Middle frontal gyrus (tissue), 1 donor: Measurements from ENCODE around the gene PPFIA2.
"Not testable (repeated sequence)": the region's sequence is repeated elsewhere in the genome, so short reads cannot be mapped to it uniquely, and the experiment has no call there.

Source experiments
- DNase-seq: peaks from one replicate; pipeline ENCODE4 v3.0.0-alpha.2; 2015; ENCODE audit warnings: low spot score; ENCODE audit errors: extremely low spot score

Gene PPFIA2

GRCh38 chr12:81670759-81671158, 88.4 kb downstream of the PPFIA2 start:
- DNase-seq, result no peak

GRCh38 chr12:81668475-81668874, 90.7 kb downstream of the PPFIA2 start:
- no peak for DNase-seq

- not testable (repeated sequence) for DNase-seq
These were observed 99.8 kb downstream of the PPFIA2 start for GRCh38 chr12:81659310-81659709.

- DNase-seq, result no peak
These were observed 114.6 kb downstream of the PPFIA2 start for GRCh38 chr12:81644503-81644902.

DNA sequence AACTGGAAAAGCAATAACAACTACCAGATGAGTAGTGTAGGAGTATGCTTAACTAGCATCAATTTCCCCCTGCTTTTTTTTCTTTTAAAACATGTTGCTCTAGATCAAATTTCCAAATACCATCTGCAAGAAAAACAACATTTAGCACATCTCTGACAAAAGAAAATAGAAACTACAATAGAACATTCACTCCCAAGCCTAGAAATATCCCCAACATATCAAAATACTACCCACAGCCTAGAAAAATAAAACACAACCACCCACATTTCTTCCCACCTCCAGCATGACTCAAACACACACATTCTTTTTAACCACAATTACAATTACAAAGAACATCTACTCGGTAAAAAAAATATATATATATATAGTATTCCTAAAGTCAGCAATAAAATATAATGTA, 120.0 kb downstream of the PPFIA2 start:
- peak; percentile 18 for DNase-seq

GRCh38 chr12:81633127-81633526, 126.0 kb downstream of the PPFIA2 start:
- DNase-seq, result no peak

- peak; percentile 63 for DNase-seq
These were observed 131.6 kb downstream of the PPFIA2 start for GRCh38 chr12:81627336-81628189.

DNA sequence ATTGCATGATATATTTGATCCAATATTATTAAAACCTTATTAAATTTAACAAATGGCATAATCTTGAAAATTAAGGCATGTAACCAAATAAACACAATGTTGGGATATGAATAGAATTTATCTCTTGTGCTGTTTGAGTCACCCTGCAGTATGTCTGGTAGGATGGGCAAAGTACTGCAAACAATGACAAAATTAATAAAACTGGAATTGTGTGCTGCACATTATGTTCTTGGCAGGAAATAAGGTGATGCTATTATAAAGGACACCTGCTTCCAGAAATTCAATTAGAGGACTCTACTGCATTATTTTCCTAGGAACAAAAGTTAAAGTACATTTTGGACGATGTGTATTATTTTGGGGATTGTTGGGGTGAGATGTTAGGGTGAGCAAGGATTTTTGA, 132.7 kb downstream of the PPFIA2 start:
- DNase-seq, result no peak

DNA sequence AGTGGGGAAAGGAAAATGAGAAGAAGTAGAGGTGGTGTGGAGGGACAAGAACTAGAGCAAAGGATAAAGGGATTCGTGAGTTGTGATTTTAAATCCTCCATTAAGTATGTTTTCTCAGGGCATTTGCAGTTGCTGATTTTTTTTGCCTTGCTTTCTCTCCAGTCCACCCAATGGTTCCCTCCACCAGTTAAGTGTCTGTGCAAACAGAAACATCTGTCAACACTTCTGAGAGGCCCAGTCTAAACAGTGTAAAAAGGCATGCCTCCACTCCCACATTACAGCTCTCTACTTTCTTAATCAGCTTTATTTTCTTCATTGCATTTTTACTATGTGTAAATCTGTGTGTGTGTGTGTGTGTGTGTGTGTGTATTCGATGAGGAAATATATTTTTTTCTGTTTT, 141.2 kb downstream of the PPFIA2 start:
- no peak for DNase-seq

DNA sequence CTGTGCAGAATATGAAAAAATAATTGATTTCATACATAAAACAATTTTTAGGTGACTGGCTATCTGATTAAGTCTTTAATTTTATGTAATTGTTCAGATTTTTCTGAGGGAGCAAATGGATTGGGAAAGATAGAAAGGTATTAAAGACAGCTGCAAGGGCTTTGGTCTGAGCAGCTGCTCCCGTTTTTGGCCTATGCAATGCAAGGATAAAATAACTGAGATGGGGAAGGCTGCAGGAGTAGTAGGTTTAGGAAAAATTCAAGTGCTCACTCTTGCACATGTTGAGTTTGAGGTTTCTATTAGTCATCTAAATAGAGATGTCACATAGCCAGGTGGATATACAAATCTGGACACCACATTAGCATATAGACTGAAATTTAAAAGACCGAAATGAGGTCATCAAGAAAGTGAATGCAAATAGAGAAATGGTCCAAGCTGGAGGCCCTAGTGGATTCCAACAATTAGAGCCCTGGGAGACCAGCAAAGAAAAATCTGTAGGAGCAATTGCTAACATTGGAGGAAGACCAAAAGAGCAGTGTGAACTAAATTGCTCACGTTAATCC, 144.0 kb downstream of the PPFIA2 start:
- no peak for DNase-seq

GRCh38 chr12:81610955-81611889, 147.9 kb downstream of the PPFIA2 start:
- no peak for DNase-seq

DNA sequence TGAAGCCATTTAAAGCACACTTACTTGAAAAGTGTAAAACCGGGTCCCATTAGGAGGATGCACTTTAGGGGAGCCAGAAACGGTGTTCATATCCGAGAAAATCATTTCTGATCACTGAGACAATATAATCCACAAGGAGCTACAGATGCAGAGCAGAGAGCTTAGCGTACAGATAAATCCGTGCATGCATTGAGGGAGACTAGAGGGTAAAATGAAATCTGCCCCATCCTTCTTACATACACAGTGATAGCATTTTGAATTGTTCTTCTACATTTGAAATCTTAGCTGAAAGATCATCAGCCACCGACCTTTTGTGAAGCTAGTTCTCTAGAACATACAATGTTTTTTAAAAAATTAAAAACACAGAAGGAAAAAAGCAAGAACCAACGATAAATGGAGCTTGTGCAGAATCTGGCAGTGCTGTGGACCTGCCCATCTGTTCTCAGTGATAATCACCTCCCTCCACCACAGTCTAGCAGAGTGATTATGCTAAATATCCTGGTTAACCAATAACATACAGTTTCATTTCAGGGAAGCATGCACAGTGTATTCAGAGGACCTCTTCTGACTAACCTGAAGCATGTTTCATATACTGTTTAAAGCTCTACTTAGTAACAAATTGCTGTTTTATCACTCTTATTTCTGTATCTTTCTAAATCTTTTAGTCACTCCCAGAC, 161.1 kb downstream of the PPFIA2 start:
- DNase-seq, result no peak

- no peak for DNase-seq
These were observed 162.6 kb downstream of the PPFIA2 start for GRCh38 chr12:81596558-81596957.

- no peak for DNase-seq
These were observed 167.9 kb downstream of the PPFIA2 start for GRCh38 chr12:81591256-81591655.

GRCh38 chr12:81590703-81591102, 168.4 kb downstream of the PPFIA2 start:
- DNase-seq, result not testable (repeated sequence)

DNA sequence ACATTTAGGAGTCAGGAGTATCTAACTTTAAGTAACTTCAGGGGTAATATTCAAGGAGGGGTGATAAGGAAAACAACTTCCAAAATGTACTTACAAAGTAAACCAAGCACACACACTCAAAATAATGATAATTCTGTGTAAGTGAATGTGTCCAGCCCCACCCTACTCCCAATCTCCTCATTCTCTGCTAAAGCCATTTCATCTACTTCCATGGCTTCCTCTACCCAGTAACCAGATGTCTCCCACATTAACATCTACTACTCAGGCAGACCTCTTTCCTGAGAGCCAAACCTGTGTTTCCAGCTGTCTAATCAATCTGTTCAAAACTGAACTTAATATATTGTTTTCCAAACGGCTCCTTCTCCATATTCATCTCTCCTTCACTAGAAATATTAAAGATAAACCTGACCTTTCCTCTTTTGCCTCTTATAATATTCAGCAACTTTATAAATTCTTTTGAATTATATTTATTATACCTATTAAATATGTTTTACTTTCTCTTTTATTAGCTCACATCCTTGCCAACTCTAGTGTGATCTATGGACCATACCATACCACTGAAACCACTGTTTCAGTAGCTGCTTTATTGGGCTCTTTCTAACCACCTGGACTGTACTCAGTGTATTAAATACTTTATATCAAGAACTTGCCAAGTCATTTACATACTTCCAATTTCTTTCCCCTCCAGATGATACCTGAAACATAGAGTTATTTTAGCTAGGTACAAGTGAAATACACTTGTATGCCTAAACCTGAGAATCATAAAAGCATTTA, 170.7 kb downstream of the PPFIA2 start:
- no peak for DNase-seq

DNA sequence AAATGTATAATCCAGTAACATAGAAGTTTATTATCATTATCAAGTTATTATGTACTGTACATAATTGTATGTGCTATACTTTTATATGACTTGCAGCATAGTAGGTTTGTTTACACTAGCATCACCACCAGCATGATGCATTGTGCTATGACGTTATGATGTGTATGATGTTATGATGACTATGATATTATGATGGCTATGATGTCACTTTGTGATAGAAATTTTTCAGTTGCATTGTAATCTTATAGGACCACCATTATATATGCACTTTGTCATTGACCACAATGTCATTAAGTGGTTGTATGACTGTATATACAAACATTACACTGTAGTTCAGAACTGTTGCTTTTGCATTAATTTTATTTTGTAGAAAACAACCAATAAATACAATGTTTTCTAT, 173.4 kb downstream of the PPFIA2 start:
- no peak for DNase-seq

DNA sequence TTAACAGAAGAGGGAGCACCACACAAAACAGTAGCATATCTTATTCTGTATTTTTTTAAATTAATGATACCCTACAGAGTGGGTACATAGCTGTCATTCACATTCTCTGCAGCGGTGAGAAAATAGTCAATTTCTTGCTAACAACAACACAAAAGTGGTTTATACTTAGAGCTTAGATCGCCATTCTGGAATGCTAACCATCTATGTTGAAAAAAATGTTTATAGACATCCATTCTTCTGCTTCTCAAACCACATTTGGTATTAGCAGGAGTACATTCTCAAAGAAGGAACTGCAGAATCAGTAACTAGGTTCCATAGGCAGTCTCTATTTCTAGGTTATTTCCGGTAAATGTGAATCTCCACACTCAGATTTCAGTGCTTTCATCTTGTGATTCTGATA, 185.9 kb downstream of the PPFIA2 start:
- DNase-seq, result no peak

DNA sequence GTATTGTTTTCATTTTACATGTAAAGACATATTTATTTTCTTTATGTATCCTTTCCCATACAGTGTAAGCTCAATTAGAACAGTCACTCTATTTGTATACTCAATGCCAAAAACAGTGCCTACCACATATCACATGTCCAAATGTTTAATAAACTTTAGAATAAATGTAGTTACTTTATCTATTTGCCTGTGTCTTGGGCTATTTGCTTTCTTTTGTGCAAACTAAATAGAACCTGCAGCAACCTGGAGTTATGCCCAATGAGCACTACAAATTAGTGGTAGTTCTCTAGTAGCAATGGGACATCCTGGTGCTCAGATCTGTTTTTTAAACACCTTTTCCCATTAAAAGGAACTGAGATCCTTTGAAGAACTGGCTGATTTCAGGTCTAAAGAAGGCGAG, 186.7 kb downstream of the PPFIA2 start:
- DNase-seq, result no peak

GRCh38 chr12:81570234-81570633, 188.9 kb downstream of the PPFIA2 start:
- DNase-seq, result peak; percentile 51

DNA sequence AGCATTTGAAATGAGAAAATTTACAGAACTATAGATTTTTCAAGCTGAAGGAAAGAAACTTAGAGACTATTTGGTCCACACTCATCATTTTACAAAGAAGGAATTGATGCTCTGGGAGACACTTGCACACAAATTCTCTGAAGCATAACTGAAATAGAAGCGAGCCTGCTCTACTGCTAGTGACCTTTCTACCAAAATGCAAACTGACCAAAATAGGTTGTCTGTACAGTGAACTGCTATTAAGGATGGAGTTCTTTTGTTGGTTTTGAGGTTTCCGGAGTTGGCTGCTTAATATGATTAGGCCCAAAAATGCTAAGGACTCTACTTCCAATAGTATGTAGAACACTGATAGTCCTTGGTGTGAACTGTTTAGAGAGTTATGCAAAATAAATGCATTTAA, 194.9 kb downstream of the PPFIA2 start:
- DNase-seq, result no peak
